Smooth muscle cell (in vitro differentiated cells): ENCODE measurements around the gene BARX1. TPM values are rescaled to one million over a fixed set of nuclear protein-coding genes. Genes with fewer than 3 reads are reported as not detected.

Experiments
- DNase-seq: peaks from one replicate; lab custom pipeline; 2025; ENCODE audit not compliant: unreplicated experiment; lab: John Stamatoyannopoulos, UW
- H2AFZ ChIP-seq: fragments of 200-600 bp; sonication (generic); 2 replicates; pipeline ENCODE4 v1.6.0; 2016; ENCODE audit warnings: antibody characterized with exemption, low read depth, mild to moderate bottlenecking
- H3F3A ChIP-seq: fragments of 200-600 bp; sonication (generic); 2 replicates; pipeline ENCODE4 v1.6.0; 2017; ENCODE audit warnings: antibody characterized with exemption, low read depth
- H3K27ac ChIP-seq: fragments of 200-600 bp; sonication (generic); 2 replicates; pipeline ENCODE4 v1.5.1; 2016; ENCODE audit warnings: low read depth, mild to moderate bottlenecking
- H3K27me3 ChIP-seq: fragments of 200-600 bp; sonication (generic); 2 replicates; pipeline ENCODE4 v1.6.1; 2016; ENCODE audit warnings: low read depth, mild to moderate bottlenecking
- H3K36me3 ChIP-seq: fragments of 200-600 bp; sonication (generic); 2 replicates; pipeline ENCODE4 v1.5.1; 2016; ENCODE audit warnings: low read depth
- H3K4me1 ChIP-seq: fragments of 200-600 bp; sonication (generic); 2 replicates; pipeline ENCODE4 v1.5.1; 2016; ENCODE audit warnings: low read depth
- H3K4me2 ChIP-seq: fragments of 200-600 bp; sonication (generic); 2 replicates; pipeline ENCODE4 v1.6.0; 2016; ENCODE audit warnings: mild to moderate bottlenecking
- H3K4me3 ChIP-seq: fragments of 200-600 bp; sonication (generic); 2 replicates; pipeline ENCODE4 v1.5.1; 2016; ENCODE audit warnings: mild to moderate bottlenecking
- H3K79me2 ChIP-seq: fragments of 200-600 bp; sonication (generic); 2 replicates; pipeline ENCODE4 v1.6.0; 2016; ENCODE audit warnings: low read depth, mild to moderate bottlenecking
- H3K9ac ChIP-seq: fragments of 200-600 bp; sonication (generic); 2 replicates; pipeline ENCODE4 v1.6.0; 2016; ENCODE audit warnings: low read depth
- H3K9me3 ChIP-seq: fragments of 200-600 bp; sonication (generic); replicated peaks from 2 replicates; pipeline ENCODE4 v1.5.1; 2016; ENCODE audit warnings: low read depth
- H4K20me1 ChIP-seq: fragments of 200-600 bp; sonication (generic); 2 replicates; pipeline ENCODE4 v1.6.0; 2016; ENCODE audit warnings: low read depth
- CTCF ChIP-seq: fragments of 200-600 bp; sonication (generic); IDR thresholded peaks from 2 replicates; pipeline ENCODE4 v1.5.1; 2017; ENCODE audit warnings: borderline replicate concordance, mild to moderate bottlenecking, antibody characterized with exemption; ENCODE audit not compliant: insufficient read depth, poor library complexity, severe bottlenecking
- WGBS: methylation state at CpG from one replicate; pipeline ENCODE4 v1.1.7; 2016; ENCODE audit warnings: low lambda C conversion rate; 5-methylcytosine and 5-hydroxymethylcytosine counted together
- polyA plus RNA-seq: library from polyadenylated mRNA; unstranded; fragments of >200 nt; fragmentation: Nextera tagmentation; extraction: Ambion mirVana; gene quantifications from 2 replicates; pipeline ENCODE4 v1.2.1, GENCODE V29; 2016
- total RNA-seq: library from RNA; depleted of rRNA; stranded (reverse); fragments of >200 nt; gene quantifications from 2 replicates; pipeline ENCODE4 v1.2.3, GENCODE V29; 2014

BARX1 gene
- total and polyA plus RNA-seq, 2 experiments from 2014 or later: 6.1 TPM

GRCh38 chr9:93902051-93902779 lies 52.9 kb downstream of the BARX1 start:
- no peaks in the 10 kb centered on the region for H3K79me2 ChIP-seq
- no peaks in the 10 kb centered on the region for H3F3A ChIP-seq
- H3K4me1 ChIP-seq: no peaks in the 10 kb centered on the region
- no peak overlapping the region for H3K9ac ChIP-seq
- no peak for DNase-seq
- WGBS: 94% methylated on average over 11 of the region's 11 CpGs
- no peak overlapping the region for H2AFZ ChIP-seq
- H3K4me2 ChIP-seq: no peak overlapping the region
- H3K4me3 ChIP-seq: no peak overlapping the region
- H3K36me3 ChIP-seq: no peaks in the 10 kb centered on the region
- no peak for TF ChIP-seq CTCF
- H3K9me3 ChIP-seq: no peaks in the 10 kb centered on the region
- H4K20me1 ChIP-seq: no peaks in the 10 kb centered on the region
- no peaks in the 10 kb centered on the region for H3K27me3 ChIP-seq
- no peak overlapping the region for H3K27ac ChIP-seq

Other genes starting within 250 kb of the BARX1 start
- 19.6 and 20.9 TPM in 2 replicates for gene PTPDC1, start 129.1 kb upstream of the BARX1 start, total RNA-seq
- gene PTPDC1, start 129.1 kb upstream of the BARX1 start, polyA plus RNA-seq: 7.4 and 11.0 TPM in 2 replicates